Glomerular visceral epithelial cell (primary cell): ENCODE measurements around the gene PARP3.
A peak's percentile ranks its signal among the peaks of the same experiment; 100 is the strongest.

Experiments
- DNase-seq: peaks from one replicate; pipeline ENCODE4 v3.0.0-alpha.2; 2016; ENCODE audit errors: extremely low spot score

Gene PARP3

GRCh38 chr3:51966922-51967383 is 24.8 kb downstream of the PARP3 start:
- no peak for DNase-seq

GRCh38 chr3:51967384-51968169 is 25.4 kb downstream of the PARP3 start, which contains the start of gene PCBP4:
PCBP4 (minus strand) TSS chr3:51967454; CDS start chr3:51961240, 6,214 bp downstream.
- peak; percentile 61 for DNase-seq

GRCh38 chr3:51968170-51968775 is 26.1 kb downstream of the PARP3 start:
- peak; percentile 33 for DNase-seq

GRCh38 chr3:51968883-51969678 is 26.9 kb downstream of the PARP3 start:
- DNase-seq, result no peak

GRCh38 chr3:51969841-51970240 is 27.7 kb downstream of the PARP3 start:
- DNase-seq, result no peak

- DNase-seq, result no peak
These were observed 28.6 kb downstream of the PARP3 start for GRCh38 chr3:51970606-51971300.

GRCh38 chr3:51971350-51971749 is 29.2 kb downstream of the PARP3 start:
- DNase-seq, result no peak

- no peak for DNase-seq
These were observed 32.3 kb downstream of the PARP3 start for GRCh38 chr3:51974277-51974962.

- DNase-seq, result peak; percentile 69
These were observed 33.0 kb downstream of the PARP3 start, which contains the start of gene ABHD14A for GRCh38 chr3:51974963-51975851. ABHD14A (plus strand) TSS chr3:51975064; CDS start chr3:51975136, 72 bp downstream.

- peak; percentile 31 for DNase-seq
These were observed 33.8 kb downstream of the PARP3 start for GRCh38 chr3:51975852-51976549.

GRCh38 chr3:51977446-51978142 is 35.4 kb downstream of the PARP3 start:
- DNase-seq, result no peak

GRCh38 chr3:51978143-51978502 is 36.0 kb downstream of the PARP3 start:
- DNase-seq, result no peak

GRCh38 chr3:51980253-51980652 is 38.1 kb downstream of the PARP3 start:
- DNase-seq, result no peak

GRCh38 chr3:51982352-51982837 is 40.2 kb downstream of the PARP3 start:
- DNase-seq, result peak; percentile 78

- DNase-seq, result peak; percentile 84
These were observed 40.8 kb downstream of the PARP3 start, which contains the start of gene ACY1 for GRCh38 chr3:51982838-51983577. ACY1 (plus strand) TSS chr3:51983535; CDS start chr3:51984065, 530 bp downstream.

GRCh38 chr3:51983578-51984268 is 41.6 kb downstream of the PARP3 start:
- DNase-seq, result no peak

- DNase-seq, result no peak
These were observed 42.1 kb downstream of the PARP3 start for GRCh38 chr3:51984269-51984647.
